ENCODE results near the gene IL1RAP.

DNA sequence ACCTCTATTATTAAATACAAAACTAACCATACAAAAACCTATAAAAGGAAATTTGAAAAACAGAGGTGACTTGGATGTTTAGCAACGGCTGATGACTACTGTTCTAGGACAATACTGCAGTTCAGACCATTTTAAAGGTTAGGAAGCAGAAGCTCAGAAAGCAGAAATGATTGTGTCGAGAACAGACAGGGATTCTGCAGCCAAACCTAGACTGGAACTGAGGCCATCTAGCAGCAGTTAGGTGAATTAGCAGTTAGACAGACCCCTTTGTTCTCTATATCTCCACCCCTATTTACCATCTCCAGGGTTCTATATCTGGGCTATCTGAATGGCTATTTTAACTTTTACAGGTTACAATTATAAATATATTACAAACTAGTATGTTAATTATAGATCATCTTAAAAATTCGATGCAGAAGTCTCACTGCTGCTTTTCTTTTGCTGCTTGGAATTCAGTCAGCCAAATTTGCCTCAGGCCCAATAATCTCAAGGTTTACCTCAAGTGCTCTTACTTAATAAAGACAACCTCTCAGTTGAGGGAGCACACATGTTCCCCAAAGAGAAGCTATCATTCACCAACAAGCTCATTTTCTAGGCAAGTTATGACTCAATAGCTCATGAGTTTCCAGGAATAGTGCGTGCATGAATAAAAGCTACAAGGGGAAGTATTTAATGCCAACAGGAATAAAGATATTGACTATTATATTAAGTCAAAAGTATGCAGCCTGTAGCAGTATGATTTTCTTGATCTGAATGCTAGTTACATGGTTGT lies 9.3 kb upstream of the IL1RAP start:
- TF ChIP-seq FOXM1 (IDR thresholded peaks at IDR 0.05; ENCODE audit: borderline replicate concordance, low read depth) (no peak), ZBTB7A (IDR thresholded peaks at IDR 0.05; ENCODE audit: low read depth) (no peak), TAF1 (IDR thresholded peaks at IDR 0.05; ENCODE audit: low read depth) (no peak), EP300 (IDR thresholded peaks at IDR 0.05; ENCODE audit: borderline replicate concordance) (no peak)

Data from Ishikawa (cell line).